SKM-1 (cell line): Measurements from ENCODE around the gene VIPR2.
"Not testable (repeated sequence)": the region's sequence is repeated elsewhere in the genome, so short reads cannot be mapped to it uniquely, and the experiment has no call there.

Experiments used
- DNase-seq: peaks from one replicate; lab custom pipeline; 2025; ENCODE audit not compliant: unreplicated experiment; lab: John Stamatoyannopoulos, UW

VIPR2 gene

DNA sequence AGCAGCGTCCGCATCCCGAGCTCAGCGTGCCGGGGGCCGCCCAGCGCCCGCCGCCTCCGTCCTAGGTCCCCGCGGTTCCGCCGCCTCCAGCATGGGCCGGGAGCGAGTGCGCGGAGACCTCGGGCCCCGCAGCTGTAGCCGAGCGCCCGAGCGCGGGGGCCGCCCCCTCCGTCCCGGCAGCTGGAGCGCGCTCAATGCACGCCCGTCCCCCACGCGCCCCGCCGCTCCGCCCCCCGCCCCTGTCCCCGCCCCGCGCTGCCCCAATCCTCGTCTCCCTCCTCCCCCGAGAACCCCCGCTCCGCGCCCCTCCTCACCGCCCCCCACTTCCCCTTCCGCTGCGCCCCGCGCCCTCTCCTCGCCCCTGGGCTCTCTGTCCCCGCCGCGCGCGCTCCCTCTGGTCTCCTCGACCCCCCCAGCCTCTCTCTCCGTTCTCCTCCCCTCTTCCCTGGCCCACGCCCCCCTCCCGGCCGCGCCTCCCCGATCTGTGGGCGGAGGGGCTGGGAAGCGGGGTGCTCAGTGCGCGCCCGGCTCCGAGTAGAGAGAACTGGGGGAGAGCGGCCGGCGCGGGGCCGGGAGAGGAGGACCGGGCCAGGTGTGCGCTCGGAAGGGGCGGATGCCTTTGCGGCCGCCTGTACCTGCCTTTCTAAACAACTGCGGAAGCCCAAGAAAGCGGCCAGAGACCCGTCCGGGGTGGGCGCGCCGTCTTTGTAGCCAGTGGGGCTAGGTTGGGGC lies at the start of gene VIPR2:
TSS of gene VIPR2 (minus strand) at position 110 of the 732 bp plus-strand sequence. CDS start at position 14, 96 bp downstream.
- DNase-seq, result no peak

DNA sequence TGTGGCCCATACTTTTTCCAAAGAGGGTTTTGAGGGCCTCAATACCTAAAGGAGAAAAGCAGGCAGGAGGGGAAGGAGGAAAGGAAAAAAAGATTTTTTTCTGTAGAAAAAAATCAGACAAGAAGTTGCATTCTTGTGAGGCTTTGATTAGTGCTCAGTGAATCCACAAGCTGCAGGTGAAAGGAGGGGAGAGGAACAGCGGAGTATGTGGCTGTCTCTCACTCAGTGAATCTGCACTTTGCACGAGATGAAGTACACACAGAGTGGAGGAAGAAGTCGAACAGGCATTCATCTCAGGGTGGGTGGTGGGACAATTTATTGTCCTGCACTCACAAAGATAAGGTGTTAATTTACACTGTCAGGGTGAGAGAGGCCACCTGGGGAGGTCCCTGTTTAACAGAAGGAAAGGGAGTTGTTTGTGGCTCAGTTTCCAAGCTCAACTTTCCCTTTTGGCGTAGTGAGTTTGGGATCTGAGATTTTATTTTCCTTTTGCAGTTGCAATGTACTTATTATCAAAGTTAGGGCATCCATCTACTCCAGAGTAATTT lies 49.0 kb upstream of the VIPR2 start:
- no peak for DNase-seq

DNA sequence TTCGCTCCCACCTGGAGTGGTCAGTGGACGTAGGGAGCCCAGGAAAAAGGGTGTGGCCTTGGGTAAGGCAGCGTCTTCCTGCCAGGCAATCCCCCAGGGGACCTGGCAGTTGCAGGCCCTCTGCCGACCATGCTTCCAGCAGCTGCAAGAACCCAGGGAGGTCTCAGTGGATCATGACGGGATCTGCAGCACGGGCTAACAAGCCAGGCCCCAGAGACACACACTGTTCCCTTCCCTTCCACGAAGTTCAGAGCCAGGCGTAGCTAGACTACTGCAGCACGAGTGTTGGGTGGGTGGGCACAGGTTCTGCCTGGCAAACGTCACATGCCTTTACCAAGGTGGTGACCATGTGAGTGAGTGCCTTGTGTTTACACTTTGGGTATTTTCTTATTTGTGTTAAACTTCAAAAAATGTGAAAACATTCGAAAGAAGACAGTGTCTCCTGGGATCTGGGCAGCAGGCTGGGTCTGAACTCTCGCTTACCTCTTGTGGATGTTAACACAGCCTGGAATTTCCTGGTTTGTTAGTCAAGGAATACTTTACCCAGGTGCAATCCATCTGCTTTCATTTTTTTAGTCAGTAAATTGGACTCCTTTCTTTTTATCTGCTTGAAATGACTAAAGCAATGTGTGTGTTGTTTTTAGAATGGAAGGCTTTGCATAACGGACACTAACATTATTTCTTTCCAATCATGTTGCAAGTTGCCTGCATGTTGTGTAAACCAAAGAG lies 48.2 kb upstream of the VIPR2 start:
- no peak for DNase-seq

- no peak for DNase-seq
Measured at GRCh38 chr7:159192013-159192412, 47.3 kb upstream of the VIPR2 start.

GRCh38 chr7:159191236-159191635 lies 46.6 kb upstream of the VIPR2 start:
- DNase-seq, result no peak

- DNase-seq, result no peak
Measured at GRCh38 chr7:159188011-159188410, 43.3 kb upstream of the VIPR2 start.

DNA sequence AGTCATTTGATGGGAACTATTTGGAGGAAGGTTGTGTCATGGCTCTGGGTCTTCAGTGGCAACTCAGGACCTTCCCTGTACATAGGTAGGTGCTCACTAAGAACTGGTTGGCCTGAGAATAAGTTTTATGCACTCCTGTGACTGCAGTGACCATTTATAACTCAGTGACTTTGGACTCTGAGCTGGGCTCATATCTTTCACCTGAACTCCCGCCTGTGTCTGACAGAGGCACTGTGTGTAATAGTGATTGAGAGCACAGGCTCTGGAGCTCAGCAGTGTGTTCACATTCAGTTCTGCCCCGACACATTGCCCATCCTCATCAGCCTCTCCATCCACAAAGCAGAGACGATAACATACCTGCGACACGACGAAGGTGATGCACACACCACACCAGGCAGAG lies 34.6 kb upstream of the VIPR2 start:
- DNase-seq, result no peak

- DNase-seq, result no peak
Measured at GRCh38 chr7:159177284-159177953, 32.8 kb upstream of the VIPR2 start.

GRCh38 chr7:159175792-159176191 lies 31.1 kb upstream of the VIPR2 start:
- no peak for DNase-seq

DNA sequence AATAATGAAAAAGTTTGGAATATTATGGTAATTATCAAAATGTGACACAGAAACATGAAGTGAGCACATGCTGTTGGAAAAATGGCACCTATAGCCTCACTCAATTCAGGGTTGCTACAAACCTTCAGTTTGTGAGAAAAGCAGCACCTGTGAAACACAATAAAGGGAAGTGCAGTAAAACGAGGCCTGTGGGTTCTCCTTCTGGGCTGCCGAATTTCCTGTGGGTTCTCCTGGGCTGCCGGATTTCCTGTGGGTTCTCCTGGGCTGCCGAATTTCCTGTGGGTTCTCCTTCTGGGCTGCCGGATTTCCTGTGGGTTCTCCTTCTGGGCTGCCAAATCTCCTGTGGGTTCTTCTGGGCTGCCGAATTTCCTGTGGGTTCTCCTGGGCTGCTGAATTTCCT lies 30.4 kb upstream of the VIPR2 start:
- not testable (repeated sequence) for DNase-seq

DNA sequence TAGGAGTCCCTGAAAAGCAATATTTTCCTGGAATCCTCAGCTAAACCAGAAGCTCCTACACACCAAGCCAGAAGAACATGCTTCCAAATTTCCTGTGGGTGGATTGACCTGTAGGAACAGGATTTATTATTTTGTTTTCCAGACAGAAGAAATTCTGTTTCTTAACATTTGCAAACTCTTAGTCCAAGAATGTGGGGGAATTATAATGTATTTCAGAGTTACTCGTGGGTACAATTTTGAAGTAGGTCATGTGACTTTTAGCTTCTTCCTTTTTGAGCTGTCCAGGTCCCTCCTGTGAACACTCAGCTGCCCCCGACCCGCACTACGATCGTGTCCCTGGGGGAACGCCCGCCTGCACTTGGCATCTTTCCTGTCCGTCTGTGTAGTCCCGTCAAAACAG lies 27.7 kb upstream of the VIPR2 start:
- DNase-seq, result no peak

DNA sequence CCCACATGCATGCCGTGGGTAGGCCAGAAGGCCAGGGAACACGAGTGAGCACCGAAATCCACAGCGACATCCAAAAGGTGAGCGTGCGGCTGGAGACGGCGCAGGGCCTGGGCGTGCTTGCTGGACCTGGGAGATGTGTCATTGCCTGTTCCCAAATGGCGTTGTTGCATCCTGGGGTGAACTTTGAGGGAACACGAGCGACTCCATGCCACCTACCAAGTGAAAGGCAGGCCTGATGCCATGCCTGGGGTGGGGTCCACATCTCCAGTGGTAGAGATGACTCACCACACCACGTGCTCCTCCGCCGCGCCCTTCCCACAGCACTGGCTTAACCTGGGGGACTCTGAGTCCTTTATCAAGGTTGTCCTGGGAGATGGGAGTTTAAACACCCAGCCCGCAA lies 24.7 kb upstream of the VIPR2 start:
- DNase-seq, result no peak

DNA sequence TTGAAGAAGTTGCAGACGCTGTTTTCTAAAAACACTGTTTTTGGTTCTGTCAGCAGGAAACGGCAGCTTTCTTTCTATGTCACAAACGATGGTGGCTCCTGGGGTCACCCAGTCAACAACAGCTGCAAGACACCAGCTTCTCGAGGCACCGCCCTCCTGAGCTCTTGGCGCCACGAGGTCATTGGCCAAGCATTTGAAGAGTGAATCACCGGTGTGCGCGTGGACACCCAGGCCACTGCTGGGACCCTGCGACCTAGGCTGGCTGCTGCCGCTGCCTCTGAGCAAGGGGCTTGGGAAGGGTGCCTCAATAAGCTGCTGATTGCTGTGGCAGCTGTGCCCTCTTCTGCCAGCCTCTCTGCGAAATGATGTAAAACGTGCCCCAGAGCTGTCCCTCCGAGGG lies 22.5 kb upstream of the VIPR2 start:
- DNase-seq, result no peak

DNA sequence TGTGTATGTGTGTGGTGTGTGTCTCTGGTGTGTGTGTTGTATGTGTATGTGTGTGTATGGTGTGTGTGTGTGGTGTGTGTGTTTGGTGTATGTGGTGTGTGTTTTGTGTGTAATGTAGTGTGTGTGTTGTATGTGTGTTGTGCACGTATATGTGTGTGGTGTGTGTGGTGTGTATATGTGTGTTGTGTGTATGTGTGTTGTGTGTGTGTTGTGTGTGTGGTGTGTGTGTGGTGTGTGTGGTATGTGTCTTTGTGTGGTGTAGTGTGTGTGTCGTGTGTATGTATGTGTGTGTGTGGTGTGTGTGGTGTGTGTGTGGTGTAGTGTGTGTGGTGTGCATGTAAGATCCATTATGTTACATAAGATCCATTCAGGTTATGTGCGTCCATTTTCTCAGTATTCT lies 21.9 kb upstream of the VIPR2 start:
- no peak for DNase-seq

DNA sequence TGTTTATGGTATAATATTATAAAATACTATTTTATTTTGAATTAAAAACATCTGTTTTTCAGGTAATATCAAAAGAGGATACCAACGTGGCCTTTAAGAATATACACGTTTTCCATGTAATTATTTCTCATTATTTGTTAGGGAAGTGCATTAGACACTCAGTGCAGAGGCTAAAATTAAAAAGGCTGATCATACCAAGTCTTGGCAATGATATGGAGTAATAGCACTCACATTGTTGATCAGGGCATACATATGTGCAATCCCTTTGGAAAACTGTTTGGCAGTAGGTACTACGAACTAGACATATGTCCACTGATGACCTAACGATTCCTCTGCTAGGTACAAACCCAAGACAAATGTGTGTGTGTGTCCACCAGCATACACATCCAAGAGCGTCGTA lies 20.7 kb upstream of the VIPR2 start:
- DNase-seq, result no peak

DNA sequence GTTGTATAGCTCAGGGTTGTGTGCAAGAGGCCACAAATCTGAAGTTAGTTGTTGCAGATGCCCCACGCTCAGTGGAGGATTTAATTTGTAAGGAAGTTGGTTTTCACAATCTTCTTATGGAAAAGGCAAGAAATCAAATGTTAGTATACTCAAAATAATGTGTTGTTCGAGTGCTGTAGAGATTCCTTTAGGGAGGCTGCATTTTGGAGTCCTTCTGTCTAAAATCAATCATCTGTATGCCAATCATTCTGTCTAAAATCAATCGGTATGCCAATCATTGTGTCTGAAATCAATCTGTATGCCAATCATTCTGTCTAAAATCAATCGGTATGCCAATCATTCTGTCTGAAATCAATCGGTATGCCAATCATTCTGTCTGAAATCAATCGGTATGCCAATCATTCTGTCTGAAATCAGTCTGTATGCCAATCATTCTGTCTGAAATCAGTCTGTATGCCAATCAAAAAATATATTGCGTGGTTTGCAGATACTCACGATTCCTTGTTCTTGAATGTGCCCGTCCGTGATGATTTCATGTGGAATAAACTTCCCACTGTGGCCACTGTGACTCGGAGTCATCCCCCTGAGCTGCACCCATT lies 19.1 kb upstream of the VIPR2 start:
- not testable (repeated sequence) for DNase-seq

DNA sequence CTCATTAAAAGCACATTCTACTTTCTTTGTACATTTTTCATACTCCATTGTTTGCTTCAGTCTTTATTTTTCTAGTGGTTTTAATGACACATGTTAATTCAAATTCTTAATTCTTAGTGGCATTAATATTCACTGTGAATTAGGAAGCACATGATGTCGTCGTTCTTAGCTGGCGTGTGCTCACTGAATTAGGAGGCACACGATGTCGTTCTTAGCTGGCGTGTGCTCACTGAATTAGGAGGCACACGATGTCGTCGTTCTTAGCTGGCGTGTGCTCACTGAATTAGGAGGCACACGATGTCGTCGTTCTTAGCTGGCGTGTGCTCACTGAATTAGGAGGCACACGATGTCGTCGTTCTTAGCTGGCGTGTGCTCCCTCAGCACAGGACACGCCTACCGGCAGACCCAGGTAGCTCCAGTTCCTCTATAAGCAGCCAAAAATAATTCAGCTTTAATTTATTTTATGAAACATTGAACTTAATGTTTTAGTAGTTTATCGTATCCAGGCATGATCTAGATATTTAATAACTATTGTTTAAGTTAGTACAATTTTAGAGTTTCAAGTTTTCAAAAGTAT lies 17.5 kb upstream of the VIPR2 start:
- DNase-seq, result not testable (repeated sequence)

DNA sequence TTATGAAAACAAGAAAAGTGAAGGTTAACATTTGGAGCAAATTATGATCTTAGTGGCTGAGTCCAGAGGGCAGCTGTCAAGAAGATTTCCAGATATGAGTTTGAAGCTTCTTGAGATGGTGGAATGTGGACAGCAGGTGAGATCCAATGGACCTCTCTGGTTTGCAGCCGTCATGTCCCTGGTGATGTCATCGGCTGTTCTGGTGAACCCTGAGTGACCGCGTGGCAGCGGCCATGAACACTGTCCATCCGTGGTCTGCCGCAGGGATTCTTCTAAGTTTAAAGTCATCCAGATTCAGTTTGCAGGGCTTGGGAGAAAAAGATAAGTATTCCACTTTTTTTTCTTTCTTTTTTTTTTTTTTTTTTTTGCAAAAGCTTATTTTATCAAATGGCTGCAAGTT lies 15.8 kb upstream of the VIPR2 start:
- no peak for DNase-seq

GRCh38 chr7:159159731-159160130 lies 15.1 kb upstream of the VIPR2 start:
- DNase-seq, result no peak

DNA sequence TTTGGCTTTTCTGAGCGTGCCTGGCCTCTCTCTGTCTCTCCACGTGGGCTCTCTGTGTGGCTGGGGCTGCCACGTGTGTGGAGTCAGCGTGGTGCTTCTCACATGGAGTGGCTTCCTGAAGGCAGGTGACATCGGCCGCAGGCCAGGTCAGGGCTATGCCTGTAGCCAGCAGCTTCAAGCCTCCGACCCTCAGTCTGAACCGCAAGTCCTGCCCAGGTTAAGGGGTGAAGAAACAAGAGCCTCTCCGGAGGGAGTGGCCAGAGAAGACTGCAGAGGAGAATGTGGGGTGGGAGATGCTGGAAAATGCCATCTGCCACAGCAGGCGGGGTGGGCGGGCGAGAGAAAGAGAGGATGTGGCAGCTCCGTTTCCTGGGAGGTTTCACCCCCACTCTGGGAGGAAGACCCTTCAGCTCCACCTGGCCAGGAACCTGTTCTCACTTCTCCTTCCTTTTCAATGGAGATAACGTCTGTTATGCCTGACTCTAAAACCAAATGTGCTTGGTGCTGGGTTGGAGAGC lies 14.3 kb upstream of the VIPR2 start:
- DNase-seq, result no peak
